VCaP (cell line): ENCODE data around the gene CCDC154.

Source experiments
- H3K27ac ChIP-seq: fragments of 450-650 bp; 2 replicates; pipeline ENCODE4 v1.5.1; 2017
- TF ChIP-seq, protein P1 (sequence below): fragments of 450-650 bp; conservative IDR thresholded peaks from 2 replicates; pipeline ENCODE4 v1.5.1; 2017; ENCODE audit warnings: mild to moderate bottlenecking, moderate library complexity

The CCDC154 gene

DNA sequence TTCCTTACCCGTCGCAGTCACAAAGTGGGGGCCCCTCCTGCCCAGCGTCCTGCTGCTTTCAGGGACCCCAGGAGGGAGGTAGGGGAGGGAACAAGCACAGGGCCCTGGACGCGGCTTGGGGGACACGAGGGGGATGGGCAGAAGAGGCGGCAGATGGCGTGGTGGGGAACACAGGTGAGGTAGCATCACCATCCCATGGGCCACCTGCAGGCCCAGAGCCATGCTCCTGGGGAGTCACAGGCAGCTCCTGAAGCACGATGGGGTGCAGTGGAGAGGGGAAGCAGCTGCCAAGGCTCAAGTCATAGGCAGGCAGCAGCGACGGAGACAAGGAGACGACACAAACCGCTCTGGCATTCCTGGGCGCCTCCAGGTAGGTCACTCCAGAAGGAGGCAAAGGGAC lies 40.6 kb downstream of the CCDC154 start:
- TF ChIP-seq, protein P1, sequence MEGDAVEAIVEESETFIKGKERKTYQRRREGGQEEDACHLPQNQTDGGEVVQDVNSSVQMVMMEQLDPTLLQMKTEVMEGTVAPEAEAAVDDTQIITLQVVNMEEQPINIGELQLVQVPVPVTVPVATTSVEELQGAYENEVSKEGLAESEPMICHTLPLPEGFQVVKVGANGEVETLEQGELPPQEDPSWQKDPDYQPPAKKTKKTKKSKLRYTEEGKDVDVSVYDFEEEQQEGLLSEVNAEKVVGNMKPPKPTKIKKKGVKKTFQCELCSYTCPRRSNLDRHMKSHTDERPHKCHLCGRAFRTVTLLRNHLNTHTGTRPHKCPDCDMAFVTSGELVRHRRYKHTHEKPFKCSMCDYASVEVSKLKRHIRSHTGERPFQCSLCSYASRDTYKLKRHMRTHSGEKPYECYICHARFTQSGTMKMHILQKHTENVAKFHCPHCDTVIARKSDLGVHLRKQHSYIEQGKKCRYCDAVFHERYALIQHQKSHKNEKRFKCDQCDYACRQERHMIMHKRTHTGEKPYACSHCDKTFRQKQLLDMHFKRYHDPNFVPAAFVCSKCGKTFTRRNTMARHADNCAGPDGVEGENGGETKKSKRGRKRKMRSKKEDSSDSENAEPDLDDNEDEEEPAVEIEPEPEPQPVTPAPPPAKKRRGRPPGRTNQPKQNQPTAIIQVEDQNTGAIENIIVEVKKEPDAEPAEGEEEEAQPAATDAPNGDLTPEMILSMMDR, result no peak
- H3K27ac ChIP-seq, result no peak overlapping the region

DNA sequence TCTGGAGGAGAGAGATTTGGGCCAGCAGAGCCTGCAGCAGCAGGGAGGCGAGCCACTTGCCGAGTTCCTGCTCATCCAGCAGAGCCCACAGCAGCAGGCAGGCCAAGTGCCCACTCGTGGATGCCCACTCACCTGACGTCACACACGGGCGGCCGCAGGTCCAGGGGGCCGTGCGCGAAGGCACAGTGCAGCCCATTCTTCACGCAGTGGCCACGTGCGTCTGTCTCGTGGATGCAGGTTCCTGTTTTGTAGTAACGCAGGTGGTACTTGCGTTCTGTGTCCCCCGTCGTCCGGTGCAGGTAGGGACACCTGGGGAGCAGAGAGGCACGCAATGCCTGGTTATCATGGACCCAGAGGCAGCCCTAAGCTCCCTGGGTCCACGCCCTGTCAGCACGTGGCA lies 41.3 kb downstream of the CCDC154 start:
- TF ChIP-seq, protein P1, result no peak

DNA sequence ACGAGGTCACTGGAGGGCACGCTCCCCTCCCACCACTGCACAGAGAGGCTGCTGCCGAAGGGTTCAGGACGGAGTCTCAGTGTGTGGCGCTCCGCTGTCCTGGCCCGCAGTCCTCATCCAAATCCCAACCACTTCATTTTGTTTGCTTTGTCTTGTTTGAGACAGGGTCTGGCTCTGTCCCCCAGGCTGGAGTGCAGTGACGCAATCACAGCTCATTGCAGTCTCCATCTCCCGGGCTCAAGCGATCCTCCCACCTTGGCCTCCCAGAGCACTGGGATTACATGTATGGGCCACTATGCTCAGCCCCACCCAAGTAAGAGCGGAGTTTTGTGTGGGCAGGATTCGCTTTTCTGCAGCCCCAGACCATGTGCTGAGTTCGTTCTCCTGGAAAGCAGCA lies 42.6 kb downstream of the CCDC154 start:
- no peak overlapping the region for H3K27ac ChIP-seq

More for the DNA sequence above, 41.3 kb downstream of the CCDC154 start:
- no peak overlapping the region for H3K27ac ChIP-seq

DNA sequence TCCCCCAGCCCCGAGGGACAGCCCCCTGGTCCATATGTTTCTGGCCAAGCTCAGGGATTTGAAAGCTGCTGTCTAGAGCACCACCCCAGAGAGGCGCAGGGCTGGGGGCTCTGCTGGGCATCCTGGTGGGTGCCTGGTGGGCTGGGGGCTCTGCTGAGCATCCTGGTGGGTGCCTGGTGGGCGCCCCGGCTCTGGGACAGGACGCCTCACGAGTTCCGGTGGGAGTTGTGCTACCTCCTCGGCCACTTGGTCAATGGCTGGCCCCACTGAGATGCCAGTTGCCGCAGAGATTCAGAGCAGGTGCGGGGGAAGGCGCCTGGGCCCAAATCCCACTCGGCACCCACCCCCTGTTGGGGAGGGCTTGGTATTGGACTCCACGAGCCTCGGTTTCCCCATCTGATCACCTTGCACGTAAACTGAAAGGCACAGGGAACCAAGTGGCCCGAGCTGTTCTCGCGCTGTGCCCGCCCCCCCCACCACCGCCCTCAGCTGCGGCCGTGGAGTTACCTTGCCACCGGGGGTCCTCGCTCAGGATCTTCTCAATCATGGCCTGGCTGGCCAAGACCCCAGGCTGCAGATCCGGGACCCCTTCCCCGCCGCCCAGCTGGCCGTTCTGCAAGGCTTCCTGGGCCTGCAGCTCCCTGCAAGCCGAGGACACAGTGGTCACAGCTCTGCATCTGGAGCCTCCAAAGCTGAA lies 43.1 kb downstream of the CCDC154 start:
- H3K27ac ChIP-seq, result no peak overlapping the region
- TF ChIP-seq, protein P1, result no peak

More for the DNA sequence above, 42.6 kb downstream of the CCDC154 start:
- TF ChIP-seq, protein P1, result no peak

DNA sequence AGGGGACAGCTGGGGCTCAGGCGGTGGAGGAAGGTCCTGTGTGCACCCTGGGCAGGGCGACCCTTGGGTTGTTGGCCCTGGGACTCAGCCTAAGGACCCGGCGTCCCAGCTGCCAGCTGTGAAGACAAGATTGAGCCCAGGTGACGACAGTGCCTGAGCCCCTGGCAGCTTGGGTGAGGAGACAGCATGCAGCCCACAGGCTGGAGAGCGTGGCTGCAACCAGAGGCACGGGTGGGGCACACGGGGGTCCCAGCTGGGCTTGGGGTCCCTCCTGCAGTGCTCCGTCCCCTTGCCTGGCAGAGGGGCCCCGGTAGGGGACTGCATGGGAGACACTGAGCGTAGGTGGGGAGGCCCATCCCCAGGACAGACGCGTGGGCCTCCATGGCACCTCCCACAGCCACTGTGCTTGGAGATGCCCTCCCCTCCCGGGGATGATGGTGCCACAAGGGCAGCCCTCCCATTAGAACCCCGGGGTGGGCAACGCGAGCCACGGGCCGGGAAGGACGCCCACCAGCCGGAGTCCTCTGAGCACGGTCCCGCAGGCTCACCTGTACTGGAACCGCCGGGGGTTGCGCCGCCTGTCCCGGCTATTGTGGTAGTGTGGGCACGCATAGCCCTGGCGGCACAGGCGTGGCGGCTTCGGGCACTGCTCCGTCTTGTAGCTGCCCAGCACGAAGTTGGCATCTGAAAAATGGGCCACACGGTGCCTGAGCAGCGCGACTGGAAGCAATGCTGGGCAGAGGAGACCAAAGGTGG lies 45.4 kb downstream of the CCDC154 start:
- H3K27ac ChIP-seq, result no peak overlapping the region
- TF ChIP-seq, protein P1, result no peak

DNA sequence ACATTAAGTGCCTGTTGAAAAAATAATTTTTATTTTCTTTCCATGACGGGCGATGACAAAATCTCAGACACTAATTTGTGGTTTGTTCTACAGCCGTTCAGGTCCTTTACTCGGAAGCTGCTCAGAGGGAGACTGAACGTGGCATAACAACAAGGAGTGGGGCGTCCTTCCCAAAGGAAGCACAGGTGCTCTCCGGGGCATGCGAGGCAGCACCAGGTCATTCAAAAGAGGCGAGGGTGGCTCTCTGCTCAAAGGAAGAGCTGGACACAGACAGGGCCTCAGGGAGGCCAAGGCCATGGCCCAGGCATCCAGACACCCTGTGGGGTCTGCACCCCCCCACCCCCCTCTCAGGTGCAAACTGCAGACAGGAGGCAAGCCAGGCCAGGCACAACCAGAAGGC lies 46.0 kb downstream of the CCDC154 start:
- no peak overlapping the region for H3K27ac ChIP-seq
- TF ChIP-seq, protein P1, result no peak

DNA sequence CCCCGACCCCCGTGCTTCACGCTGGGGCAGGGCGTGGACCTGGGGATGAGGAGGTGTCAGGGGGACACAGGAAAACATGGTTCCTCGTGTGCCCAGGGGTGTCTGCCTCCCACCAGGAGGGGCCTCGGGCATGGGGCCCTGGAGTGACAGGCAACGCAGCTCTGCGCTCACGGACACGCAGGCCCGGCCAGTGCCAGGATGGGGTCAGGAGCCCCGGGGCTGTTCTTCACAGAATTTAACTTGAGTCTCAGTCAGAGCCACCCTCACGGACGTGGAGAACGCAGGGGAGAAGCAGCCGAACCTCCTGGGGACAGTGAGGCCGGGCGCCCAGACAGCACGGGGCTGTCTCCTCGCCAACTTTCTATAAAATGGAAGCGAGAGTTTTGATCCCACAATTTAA lies 46.6 kb downstream of the CCDC154 start:
- no peak overlapping the region for H3K27ac ChIP-seq
- TF ChIP-seq, protein P1, result no peak
